GM21367 (cell line): ENCODE results near the gene ANKRD63.

Experiments
- ATAC-seq: cut with Tn5 transposase; IDR thresholded peaks from one replicate; pipeline ENCODE4 v1.9.1; 2021; ENCODE audit not compliant: unreplicated experiment

Gene ANKRD63

DNA sequence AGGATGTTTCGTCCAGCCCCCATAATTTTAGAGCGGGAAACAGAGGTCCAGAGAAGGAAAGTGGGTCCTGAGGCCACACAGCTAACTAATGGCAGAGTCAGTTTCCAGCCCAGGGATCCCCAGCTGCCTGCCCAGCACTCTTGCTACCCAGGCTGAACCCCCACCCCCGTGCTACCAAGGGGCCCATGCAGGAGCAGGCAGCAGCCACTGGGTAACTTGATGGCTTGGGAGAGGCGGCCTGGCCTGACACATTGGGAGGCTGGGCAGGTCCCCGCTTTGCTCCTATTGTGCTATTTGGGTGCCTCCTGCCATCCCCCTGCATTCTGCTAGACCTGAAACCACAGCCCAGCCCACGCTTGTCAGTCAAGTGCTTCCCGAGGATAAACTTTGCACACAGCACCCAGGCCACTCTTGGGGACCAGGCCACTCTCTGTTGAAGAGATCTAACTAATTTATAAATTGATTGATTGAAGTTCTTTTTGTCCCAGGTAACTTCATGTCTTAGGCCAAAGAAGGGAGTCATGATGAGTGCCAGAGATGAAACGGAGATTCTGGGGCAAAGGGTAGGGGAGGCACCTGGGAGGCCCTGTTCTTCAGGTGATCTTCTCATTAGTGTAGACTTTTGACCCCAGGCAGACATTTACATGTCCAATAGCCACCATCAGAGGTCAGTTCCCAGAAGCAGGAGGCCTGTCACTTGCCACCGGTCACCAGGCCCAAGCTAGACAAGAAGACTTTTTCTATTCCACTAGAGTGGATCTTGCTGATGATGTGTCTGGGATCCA, 37.0 kb downstream of the ANKRD63 start:
- no peak for ATAC-seq

GRCh38 chr15:40244961-40245523, 37.8 kb downstream of the ANKRD63 start:
- ATAC-seq, result no peak

DNA sequence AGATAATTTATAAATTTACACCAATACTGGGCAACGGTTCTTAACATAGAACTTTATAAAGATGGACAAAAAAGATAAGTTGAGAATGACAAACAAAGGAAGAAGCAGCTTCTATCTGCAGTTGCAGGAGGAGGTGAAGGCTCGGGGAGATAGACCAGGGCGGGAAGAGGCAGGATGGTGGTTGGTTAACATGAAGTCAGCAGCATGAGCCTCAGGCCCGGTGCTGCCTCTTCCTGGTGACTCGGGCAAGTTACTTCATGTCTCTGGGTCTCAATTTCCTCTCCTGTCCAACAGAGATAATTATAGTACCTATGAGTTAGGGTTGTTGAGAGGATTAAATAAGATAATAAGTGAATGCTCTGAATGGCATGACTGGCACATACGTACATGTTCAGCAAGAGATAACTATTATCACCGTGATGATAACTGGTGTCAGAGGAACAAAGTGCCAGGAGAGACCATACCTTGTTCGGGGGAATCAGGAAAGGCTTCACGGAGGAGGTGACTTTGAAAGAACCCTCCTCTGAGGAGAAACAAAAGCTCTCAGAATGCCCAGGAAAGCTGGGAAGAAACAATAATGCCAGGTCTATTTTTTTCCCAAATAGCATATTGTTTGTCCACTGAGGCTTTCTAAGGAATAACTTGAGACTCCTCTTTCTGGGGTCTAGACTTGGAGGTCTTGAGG, 39.6 kb downstream of the ANKRD63 start:
- no peak for ATAC-seq

DNA sequence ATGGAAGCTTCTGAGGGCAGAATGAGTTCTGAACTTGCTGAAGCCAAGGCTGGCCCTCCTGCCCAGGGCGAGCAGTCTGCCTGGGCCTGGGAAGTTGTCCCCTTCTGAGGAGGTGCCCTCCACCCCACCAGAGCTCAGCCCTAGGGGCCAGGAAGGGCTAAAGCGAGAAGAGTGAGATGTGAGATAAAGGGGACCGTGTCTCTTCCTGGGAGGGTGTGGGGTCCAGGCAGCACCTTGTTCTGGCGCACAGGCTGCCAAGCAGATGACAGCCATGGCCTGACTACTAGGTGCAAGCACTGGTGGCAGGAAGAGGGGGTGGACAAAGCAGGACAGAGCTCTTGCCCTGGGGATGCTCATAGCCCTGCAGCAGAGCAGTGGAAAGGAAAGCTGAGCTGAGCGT, 40.3 kb downstream of the ANKRD63 start:
- no peak for ATAC-seq

DNA sequence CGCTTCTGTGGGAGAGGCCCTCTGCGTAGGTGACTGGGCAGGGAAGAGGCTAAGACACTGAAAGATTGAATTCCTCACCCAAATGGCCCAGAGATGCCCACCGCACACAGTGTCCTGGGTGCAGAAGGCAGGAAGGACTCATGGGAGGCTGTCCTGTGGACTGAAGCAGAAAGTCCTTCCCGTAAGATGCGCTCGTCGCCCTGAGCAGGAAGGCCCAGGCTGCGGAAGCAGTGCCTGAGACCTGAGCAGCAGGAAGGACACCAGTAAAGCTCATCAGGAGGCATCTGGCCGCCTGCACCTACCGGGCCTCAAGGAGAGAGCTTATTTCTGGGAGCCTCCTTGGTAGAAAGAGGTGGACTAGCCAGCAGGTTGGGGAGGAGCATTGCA, 40.7 kb downstream of the ANKRD63 start:
- ATAC-seq, result no peak

DNA sequence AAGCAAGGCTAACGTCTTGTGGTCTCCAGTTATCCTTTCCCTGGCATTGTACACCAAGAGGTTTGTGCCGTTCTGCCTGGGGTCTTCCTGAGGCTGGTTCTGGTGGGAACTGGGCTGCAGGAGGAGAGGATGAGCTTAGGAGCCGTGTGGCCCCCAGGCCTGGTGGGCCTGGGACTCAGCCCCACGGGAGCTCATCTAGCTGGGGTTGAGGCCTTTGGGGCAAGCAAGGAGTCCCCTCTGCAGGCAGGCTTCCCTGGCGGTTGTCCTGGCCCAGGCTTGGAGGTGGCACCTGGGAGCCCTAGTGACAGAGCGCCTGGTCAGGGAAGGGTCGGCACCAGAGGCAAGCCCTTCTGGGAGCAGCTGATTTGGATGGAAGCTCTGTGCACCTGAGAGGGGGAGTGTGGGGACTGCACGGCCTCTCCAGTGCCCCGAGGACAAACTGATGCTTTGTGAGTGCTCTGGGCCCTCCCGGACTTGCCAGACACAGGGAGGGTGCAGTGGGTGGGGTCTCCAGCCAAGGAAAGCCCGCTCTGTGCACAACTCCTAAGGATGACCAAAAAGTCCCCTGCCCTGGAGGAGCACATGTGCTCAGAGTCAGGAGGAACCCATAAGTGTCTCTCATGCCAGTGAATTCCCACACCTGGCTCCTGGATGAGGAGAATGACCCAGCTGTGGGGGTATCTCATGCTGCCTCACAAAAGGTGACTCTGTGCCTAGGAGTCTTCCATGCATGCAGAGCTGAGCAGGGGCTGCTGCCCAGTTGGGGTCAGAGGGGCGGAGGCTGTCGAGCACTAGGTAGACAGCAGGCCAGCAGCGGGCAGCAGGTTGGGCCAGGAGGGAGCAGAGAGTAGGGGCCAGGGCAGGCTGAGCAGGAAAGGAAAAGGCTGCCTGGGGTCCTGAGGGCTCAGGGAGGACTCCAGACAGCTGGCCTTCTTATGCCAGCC, 41.3 kb downstream of the ANKRD63 start:
- no peak for ATAC-seq

- no peak for ATAC-seq
These were observed 42.1 kb downstream of the ANKRD63 start for GRCh38 chr15:40240619-40241221.

DNA sequence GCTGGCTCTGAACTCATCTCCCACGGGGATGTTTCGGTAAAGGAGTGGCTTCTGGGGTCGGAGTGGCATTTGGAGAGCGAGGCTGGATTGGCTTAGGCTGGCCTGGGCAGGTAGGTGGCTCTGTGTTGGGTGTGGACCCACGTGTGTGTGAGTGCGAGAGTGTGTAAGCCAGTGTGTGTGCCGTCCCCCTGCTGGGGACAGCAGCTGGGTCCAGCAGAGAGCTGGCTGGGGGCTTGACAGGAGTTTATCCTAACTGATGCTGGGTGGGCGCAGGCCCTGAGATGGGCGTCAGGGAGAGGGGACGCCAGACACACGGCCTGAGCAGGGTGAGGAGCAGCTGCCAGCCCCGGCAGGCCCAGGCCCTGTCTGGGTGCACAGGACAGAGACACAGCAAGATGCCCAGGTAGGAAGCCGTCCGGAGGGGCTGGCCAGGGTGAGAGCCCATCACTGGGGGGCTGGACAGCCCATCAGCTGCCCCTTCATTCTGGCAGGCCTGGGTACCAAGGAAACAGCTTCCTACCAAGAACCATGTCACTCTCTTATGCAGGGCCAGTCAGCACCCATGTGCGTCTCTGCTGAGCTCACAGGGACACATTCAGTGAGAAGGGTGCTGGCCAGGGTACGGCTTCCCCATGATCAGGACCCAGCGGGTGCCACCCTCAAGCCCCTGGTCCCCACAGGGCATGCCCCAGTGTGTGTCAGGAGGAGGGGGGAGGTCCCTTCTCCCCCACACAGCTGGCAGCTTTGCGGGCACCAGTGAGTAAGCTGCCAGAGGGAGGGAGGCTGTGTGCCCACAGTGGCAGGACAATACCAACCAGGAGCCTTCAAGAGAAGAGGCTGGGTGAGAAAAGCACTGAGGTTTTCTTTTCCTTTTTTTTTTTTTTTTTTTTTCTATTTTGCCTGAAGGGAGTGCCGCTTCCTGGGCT, 42.9 kb downstream of the ANKRD63 start:
- no peak for ATAC-seq

GRCh38 chr15:40239404-40239692, 43.5 kb downstream of the ANKRD63 start:
- no peak for ATAC-seq

DNA sequence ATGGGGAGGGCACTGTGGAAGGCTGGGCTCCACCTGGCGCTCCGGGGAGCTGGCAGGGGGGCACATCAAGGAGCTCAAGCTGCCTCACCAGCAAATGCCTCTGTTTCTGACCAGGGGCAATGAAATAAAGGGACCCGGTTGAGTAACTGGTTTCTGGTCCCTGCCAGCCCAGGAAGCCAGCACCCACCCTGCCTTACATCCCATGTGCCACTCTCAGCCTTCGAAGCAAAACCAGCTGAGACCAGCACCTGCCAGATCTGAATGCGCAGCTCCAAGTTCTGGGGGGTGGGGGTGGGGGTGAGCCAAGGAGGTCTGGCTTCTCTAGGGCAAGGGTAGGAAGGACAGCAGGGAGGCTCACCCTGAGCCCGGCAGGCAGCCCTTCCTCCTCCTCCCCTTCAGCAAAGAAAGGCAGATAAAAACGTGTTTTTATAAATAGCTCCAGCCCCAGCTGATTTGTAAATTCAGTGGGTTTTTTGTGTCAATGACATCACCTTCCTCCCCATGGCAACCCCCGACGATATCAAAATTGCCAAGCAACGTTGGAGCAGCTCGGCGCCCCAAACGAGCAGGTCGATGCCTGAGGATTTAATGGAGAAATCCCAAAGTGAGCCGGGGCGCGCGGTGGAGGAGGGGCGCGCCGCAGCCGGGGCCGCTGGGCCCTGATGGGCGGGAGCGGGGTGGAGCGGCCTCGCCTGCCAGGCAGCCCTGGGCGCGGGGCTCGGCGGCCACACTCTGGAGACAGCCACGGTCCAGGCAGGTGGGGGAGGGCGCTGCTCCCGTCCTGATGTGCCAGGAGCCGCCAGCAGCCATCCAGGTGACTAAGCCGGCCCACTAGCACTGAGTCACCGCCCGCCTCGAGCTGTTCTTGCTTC, 44.1 kb downstream of the ANKRD63 start, which contains the start of gene PAK6:
PAK6 (plus strand) TSS at position 532 of the 872 bp plus-strand sequence. CDS start 25,723 bp downstream, outside the sequence.
- ATAC-seq, result no peak

DNA sequence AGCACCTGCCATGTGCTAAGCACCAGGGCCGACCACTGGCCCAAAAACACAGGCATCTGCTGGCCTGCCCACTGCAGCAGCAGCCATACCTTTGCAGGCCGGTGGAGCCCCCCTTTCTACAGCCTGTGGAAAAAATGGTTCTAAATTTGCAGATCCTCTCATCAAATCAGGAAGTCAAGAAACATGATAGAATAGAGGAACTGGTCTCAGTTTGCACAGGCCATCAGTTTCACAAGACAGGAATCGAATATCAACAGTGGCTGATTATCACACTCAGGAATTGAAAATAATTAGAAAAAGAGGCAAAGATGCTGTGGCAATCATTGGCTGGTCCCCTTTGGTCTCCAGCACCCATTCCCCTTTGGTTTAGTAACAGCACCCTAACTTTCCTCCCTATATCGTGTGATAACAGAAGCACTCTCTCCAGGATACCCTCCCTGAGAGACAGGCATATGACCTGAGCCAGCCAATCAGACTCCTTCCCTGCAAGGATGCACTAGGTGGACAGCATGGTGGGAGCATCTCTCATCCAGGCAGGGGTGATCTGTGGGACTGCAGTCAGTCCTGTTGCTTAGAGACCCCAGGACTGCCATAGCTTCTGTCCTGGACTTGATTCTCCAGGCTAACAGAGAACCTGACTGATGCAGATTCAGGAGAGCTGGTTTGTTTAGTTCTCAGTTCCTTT, 47.5 kb downstream of the ANKRD63 start:
- no peak for ATAC-seq

DNA sequence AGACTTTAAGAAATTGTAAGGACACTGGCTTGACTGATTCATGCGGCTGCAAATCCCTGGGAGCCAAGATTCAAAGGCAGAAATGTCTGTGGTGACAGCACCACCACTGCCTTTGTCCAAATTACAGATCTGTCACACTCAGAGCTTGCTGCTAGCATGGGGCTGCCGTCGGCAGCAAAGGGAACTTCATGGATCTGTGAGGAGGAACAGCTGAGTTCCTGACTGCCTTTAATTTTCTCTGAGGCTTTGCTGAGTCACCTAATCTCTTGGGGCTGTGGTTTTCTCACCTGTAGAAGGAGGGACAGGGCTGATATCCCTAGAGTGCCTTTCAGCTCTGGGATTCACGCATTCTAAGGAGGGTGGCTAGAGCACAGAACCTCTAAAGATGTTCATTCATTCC, 48.1 kb downstream of the ANKRD63 start:
- ATAC-seq, result no peak

DNA sequence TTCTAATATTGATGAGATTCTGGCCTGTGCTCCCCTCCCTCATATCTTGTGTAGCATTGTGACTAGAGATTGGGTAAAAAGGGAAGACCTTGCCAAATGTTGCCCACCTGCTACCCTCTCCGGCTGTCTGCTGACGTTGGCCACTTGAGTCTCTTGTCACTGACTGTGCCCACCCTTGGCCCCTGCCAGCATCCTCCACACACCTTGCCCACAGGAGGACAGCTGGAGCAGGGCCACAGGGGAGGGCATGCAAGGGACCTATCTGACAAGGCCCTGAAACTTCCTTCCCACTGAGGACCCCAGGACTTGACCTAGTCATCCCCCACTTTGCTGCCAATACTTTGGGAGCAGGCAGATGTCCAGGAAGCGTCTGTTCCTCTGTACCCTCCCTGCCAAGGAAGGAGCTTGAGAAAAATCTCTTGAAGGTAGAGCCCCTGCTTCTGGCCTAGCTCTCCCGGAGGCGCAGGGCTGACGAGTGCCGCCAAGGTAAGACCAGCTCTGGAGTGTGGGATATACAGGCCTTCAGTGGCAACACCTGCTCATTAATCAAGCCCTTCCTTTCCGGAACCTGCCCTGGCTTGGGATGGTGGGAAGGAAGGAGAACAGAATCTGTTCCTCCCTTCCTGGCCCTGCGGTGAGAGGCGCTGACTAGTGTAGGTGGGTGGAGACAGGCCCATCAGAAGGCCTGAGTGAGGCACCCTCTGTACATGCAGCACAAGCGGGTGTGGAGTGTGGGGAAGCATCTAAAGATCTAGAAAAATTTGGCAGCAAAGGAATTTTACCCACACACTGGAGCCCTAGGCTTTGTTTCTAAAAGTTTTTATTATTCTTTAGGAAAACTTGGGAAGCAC, 48.9 kb downstream of the ANKRD63 start:
- no peak for ATAC-seq

DNA sequence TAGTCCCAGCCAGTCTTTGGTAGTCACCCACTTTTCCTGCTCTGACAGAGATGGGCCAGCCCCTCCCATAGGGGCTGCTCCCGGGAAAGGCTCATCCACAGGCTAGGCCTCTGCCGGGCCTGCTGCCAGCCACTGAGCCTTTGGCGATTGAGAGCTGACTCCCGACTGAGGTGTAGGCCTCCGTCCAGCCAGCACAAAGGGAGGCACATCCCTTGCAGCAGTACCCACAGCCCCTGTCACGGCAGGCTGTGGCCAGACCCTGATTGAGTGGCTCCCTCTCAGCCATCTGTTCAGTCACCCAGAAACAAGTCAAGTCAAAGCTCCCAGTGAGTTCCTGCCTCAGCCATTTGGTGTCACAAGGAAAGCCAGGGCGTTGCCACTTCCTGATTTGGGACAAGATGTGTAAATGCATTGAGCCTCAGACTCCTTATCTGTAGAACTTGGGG, 50.2 kb downstream of the ANKRD63 start:
- no peak for ATAC-seq
